ENCODE measurements around the gene HASPIN. TPM values are rescaled to one million over a fixed set of nuclear protein-coding genes. Genes with fewer than 3 reads are reported as not detected.

Gene HASPIN
- total and polyA plus RNA-seq, 7 donors = under 0.01 to 3.5 (median 0.55) TPM; not detected in 1

GRCh38 chr17:3710951-3711383 is 12.7 kb upstream of the HASPIN start:
- Histone ChIP-seq H3K36me3 (peaks cover 11 to 44% (median 15%) of the 10 kb centered on the region in 4 donors), H3K4me3 (no peak overlapping the region), H3K27ac (no peak overlapping the region), H3K9me3 (no peaks in the 10 kb centered on the region), H3K4me1 (no peaks in the 10 kb centered on the region), H3K27me3 (no peaks in the 10 kb centered on the region)
- WGBS, 2 donors = 45 to 76% methylated on average over 5 of the region's 5 CpGs
- no peak for DNase-seq
- TF ChIP-seq POLR2AphosphoS5 (IDR thresholded peaks at IDR 0.05) = no peak
- TF ChIP-seq CTCF (IDR thresholded peaks at IDR 0.05) = no peak
- no peak for TF ChIP-seq POLR2A (IDR thresholded peaks at IDR 0.05)
- no peak for TF ChIP-seq EP300 (IDR thresholded peaks at IDR 0.05)
- intact Hi-C loops (cut with DNase I) = no loop called here

GRCh38 chr17:3712811-3713463 is 10.8 kb upstream of the HASPIN start:
- Histone ChIP-seq H3K36me3 (peaks cover 14 to 64% (median 23%) of the 10 kb centered on the region in 4 donors), H3K4me3 (no peak overlapping the region)
- 60 to 76% methylated on average over 13 of the region's 13 CpGs for WGBS, 2 donors

GRCh38 chr17:3715296-3715695 is 8.4 kb upstream of the HASPIN start:
- intact Hi-C loops (cut with DNase I) = no loop called here
- peaks cover 14 to 86% (median 27%) of the 10 kb centered on the region in 4 donors for H3K36me3 ChIP-seq
- DNase-seq = no peak

More at GRCh38 chr17:3712811-3713463, 10.8 kb upstream of the HASPIN start:
- TF ChIP-seq EP300 (IDR thresholded peaks at IDR 0.05) = no peak
- TF ChIP-seq POLR2A (IDR thresholded peaks at IDR 0.05) = no peak
- no peak for TF ChIP-seq CTCF (IDR thresholded peaks at IDR 0.05)
- no peak for TF ChIP-seq POLR2AphosphoS5 (IDR thresholded peaks at IDR 0.05)
- no peak for DNase-seq
- Histone ChIP-seq H3K9me3 (no peaks in the 10 kb centered on the region), H3K27me3 (no peaks in the 10 kb centered on the region), H3K4me1 (no peaks in the 10 kb centered on the region), H3K27ac (no peak overlapping the region)
- intact Hi-C loops (cut with DNase I) = no loop called here

GRCh38 chr17:3718201-3718600 is 5.5 kb upstream of the HASPIN start:
- no peaks in the 10 kb centered on the region for H3K9me3 ChIP-seq
- WGBS, 2 donors = 90 to 93% methylated on average over 4 of the region's 4 CpGs
- DNase-seq = no peak
- peaks cover 14 to 73% (median 27%) of the 10 kb centered on the region in 4 donors for H3K36me3 ChIP-seq
- intact Hi-C loops (cut with DNase I) = no loop called here
- H3K27me3 ChIP-seq = no peaks in the 10 kb centered on the region
- H3K27ac ChIP-seq = no peak overlapping the region
- TF ChIP-seq POLR2A (IDR thresholded peaks at IDR 0.05) (no peak), EP300 (IDR thresholded peaks at IDR 0.05) (no peak)
- H3K4me1 ChIP-seq = peaks cover 0 to 26% (median 19%) of the 10 kb centered on the region in 4 donors
- H3K4me3 ChIP-seq = no peak overlapping the region

More at GRCh38 chr17:3715296-3715695, 8.4 kb upstream of the HASPIN start:
- Histone ChIP-seq H3K27ac (no peak overlapping the region), H3K4me1 (peaks cover 0 to 8% (median 2%) of the 10 kb centered on the region in 4 donors), H3K4me3 (no peak overlapping the region), H3K9me3 (no peaks in the 10 kb centered on the region), H3K27me3 (no peaks in the 10 kb centered on the region)
- TF ChIP-seq POLR2AphosphoS5 (IDR thresholded peaks at IDR 0.05) = no peak
- no peak for TF ChIP-seq EP300 (IDR thresholded peaks at IDR 0.05)
- no peak for TF ChIP-seq CTCF (IDR thresholded peaks at IDR 0.05)
- TF ChIP-seq POLR2A (IDR thresholded peaks at IDR 0.05) = no peak
- WGBS, 2 donors = 89 to 95% methylated on average over 8 of the region's 8 CpGs

- intact Hi-C loops (cut with DNase I) = no loop called here
- Histone ChIP-seq H3K27ac (peak overlapping the region in 1 of 4 donors; percentile 56), H3K4me3 (no peak overlapping the region), H3K36me3 (peaks cover 14 to 63% (median 27%) of the 10 kb centered on the region in 4 donors), H3K9me3 (no peaks in the 10 kb centered on the region), H3K27me3 (no peaks in the 10 kb centered on the region), H3K4me1 (peaks cover 0 to 30% (median 23%) of the 10 kb centered on the region in 4 donors)
- DNase-seq = no peak
- TF ChIP-seq POLR2AphosphoS5 (IDR thresholded peaks at IDR 0.05) (no peak), POLR2A (IDR thresholded peaks at IDR 0.05) (no peak)
Measured at GRCh38 chr17:3719265-3719664, 4.4 kb upstream of the HASPIN start.
